GM18870 (cell line): Measurements from ENCODE around the gene CDCA4.
"Not testable (repeated sequence)": the region's sequence is repeated elsewhere in the genome, so short reads cannot be mapped to it uniquely, and the experiment has no call there.

Experiments used
- ATAC-seq: cut with Tn5 transposase; IDR thresholded peaks from one replicate; pipeline ENCODE4 v1.9.1; 2021; ENCODE audit warnings: moderate library complexity; ENCODE audit not compliant: unreplicated experiment

Gene CDCA4

GRCh38 chr14:105034315-105035039 is 13.6 kb upstream of the CDCA4 start:
- ATAC-seq = no peak

- ATAC-seq = not testable (repeated sequence)
Observed at GRCh38 chr14:105033412-105033900, 12.6 kb upstream of the CDCA4 start.

GRCh38 chr14:105032451-105032901 is 11.6 kb upstream of the CDCA4 start:
- not testable (repeated sequence) for ATAC-seq

GRCh38 chr14:105030836-105031396 is 10.0 kb upstream of the CDCA4 start:
- no peak for ATAC-seq

- ATAC-seq = no peak
Observed at GRCh38 chr14:105030194-105030593, 9.3 kb upstream of the CDCA4 start.

- ATAC-seq = no peak
Observed at GRCh38 chr14:105029402-105029801, 8.5 kb upstream of the CDCA4 start.

GRCh38 chr14:105028251-105028927 is 7.5 kb upstream of the CDCA4 start:
- ATAC-seq = no peak

GRCh38 chr14:105027718-105028117 is 6.8 kb upstream of the CDCA4 start:
- not testable (repeated sequence) for ATAC-seq

GRCh38 chr14:105026802-105027563 is 6.1 kb upstream of the CDCA4 start:
- ATAC-seq = no peak

GRCh38 chr14:105026033-105026785 is 5.3 kb upstream of the CDCA4 start:
- no peak for ATAC-seq

- ATAC-seq = no peak
Observed at GRCh38 chr14:105025429-105025828, 4.5 kb upstream of the CDCA4 start.

GRCh38 chr14:105023791-105024480 is 3.1 kb upstream of the CDCA4 start:
- ATAC-seq = no peak

GRCh38 chr14:105023144-105023543 is 2.3 kb upstream of the CDCA4 start:
- no peak for ATAC-seq

- ATAC-seq = no peak
Observed at GRCh38 chr14:105022276-105022670, 1.4 kb upstream of the CDCA4 start.

- no peak for ATAC-seq
Observed at GRCh38 chr14:105021656-105022275, 883 bp upstream of the CDCA4 start.

GRCh38 chr14:105019861-105020814 is 745 bp downstream of the CDCA4 start:
- peak; percentile 9 for ATAC-seq

- no peak for ATAC-seq
Observed at GRCh38 chr14:105018414-105018813, 2.5 kb downstream of the CDCA4 start.

- ATAC-seq = no peak
Observed at GRCh38 chr14:105015905-105016304, 5.0 kb downstream of the CDCA4 start.
